NK-92 (cell line): ENCODE results near the gene C3orf20.

ENCODE experiments used
- DNase-seq: peaks from one replicate; lab custom pipeline; 2025; ENCODE audit not compliant: unreplicated experiment; lab: John Stamatoyannopoulos, UW

C3orf20 gene

DNA sequence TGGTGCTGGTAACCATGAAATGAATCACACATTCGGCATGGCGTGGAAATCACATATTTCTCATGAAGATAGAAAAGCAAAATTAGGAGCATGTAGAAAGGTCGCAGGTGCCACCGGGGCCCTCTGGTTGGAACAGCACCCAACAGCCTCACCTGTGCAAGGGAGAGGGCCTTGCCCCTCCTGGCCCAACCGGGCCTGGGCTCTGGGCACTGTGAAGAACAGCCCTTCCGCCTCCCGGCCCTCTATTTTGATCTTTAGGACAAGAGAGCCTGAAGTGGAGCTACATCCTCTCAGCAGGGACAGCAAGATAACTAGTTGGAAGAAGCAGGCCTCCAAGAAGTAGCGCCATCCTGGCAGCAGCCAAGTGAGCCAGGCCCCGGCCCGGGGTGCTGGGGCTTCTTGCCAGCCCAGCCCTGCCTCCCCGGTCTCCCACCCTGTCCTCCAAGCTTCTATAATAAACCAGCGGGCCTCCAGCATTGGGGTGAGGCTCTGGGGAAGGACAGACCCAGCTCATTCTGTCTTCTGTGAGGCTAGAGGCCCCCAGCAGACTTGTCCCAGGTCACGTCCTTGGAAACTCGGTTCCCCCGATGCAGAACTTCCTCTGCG is 97.7 kb downstream of the C3orf20 start:
- no peak for DNase-seq

DNA sequence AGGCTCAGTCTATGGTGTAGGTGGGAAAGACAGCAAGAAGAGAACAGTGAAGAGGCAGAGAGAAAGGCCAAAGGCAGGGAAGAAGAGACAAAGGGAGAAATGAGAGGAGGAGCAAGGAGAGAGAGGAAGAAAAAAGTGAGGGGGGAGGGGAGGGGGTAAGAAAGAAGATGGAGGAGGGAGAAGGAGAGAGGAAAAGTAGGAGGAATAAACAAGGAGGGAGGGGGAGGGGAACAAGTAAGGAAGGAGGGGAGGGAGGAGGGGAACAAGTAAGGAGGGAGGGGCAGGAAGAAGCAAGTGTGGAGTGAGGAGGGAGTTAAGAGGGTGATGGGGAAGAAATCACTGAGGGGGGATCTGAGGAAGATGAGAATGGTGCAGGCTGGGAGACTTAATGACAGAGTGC is 98.3 kb downstream of the C3orf20 start:
- no peak for DNase-seq

GRCh38 chr3:14773691-14774128 is 98.8 kb downstream of the C3orf20 start:
- no peak for DNase-seq

GRCh38 chr3:14774431-14774830 is 99.5 kb downstream of the C3orf20 start:
- DNase-seq, result no peak

GRCh38 chr3:14775011-14775410 is 100.1 kb downstream of the C3orf20 start:
- DNase-seq, result no peak

- DNase-seq, result no peak
These were observed 100.6 kb downstream of the C3orf20 start for GRCh38 chr3:14775563-14775962.

DNA sequence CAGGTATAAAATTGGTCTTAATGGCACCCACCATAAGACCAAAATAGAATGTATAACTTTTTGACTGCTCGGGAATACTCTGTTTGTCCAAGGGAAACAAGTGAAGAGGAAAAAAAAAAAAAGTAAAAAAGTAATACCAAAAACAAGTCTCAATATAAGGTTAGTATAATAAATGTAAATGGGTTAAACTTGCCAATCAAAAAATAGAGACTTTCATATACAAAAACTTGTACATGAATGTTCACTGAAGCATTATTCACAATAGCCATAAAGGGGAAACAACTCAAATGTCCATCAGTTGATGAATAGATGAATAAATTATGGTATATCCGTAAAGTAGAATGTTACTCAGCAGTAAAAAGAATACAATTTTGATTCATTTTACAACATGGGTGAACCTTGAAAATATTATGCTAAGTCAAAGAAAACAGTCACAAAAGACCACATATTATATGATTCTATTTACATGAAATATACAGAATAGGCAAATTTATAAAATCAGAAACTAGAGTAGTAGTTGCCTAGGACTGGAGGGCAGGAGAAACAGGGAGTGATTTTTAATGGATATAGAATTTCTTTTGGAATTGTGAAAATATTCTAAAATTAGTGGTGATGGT is 104.2 kb downstream of the C3orf20 start:
- DNase-seq, result no peak

DNA sequence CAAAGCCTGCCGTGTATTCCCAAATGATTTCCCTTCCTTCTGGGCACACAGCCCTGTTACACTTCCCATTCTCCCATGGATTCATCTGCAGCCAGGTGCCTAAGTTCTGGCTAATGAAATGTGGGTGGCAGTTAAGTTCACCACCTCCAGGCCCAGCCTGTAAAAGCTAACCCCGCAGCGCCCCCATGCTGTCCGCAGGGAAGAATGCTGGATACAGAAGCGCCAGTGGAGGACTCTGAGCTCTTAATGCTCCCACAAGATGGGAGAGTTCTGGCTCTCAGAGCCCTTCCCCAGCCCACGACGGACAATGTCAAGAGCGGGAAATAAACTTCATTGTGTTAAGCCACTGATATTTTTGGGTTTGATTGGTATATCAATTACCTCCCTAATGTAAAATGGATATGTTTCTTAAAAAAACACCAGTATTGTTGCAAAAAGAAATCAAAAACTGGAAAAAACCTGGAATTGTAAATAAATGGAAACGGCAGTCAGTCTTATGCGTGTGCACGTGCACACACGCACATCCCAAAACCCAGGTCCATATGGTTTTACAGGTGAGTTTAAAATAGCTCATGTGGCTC is 106.1 kb downstream of the C3orf20 start:
- DNase-seq, result no peak

DNA sequence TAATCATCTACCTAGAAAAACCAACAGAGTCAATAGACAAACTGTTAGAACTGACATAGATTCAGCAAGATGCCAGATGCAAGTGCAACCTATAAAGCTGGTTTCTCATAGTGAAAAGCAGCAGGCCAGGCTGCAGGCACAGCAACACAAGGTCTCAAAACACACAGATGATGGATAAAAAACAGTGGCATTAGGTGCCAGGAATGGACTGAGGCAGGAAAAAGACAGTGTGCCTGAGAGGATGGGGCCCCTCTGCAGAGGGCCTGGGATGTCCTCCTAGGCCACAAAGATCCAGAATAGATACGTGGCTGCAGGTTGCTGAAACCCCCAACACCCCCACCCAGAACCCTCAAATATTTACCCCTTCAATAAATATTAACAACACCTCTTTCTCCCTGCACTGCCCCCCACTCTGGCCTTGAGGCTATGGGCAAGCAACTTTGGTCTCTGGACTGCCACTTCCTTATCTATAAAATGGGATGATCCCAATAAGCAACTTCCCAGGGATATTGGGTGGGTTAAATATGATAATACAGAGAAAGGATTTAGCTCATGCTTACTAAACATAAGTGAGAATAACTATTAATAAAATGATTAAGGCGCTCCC is 108.6 kb downstream of the C3orf20 start:
- no peak for DNase-seq

- no peak for DNase-seq
These were observed 109.2 kb downstream of the C3orf20 start for GRCh38 chr3:14784087-14784681.

- no peak for DNase-seq
These were observed 110.5 kb downstream of the C3orf20 start for GRCh38 chr3:14785207-14786155.

DNA sequence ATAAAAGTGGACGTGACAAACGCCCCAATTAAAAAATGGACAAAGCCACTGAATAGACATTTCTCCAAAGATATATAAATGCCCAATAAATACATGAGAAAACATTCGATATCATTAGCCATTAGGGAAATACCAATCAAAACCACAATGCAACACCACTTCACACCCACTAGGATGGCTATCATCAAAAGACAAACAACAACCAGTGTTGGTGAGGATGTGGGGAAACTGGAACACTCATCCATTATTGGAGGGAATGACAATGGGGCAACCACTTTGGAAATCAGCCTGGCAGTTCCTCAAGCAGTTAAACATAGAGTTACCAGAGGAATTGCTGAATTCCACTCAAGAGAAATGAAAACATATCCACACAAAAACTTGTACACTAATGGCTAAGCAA is 111.4 kb downstream of the C3orf20 start:
- DNase-seq, result no peak

GRCh38 chr3:14787630-14788029 is 112.7 kb downstream of the C3orf20 start:
- DNase-seq, result no peak

DNA sequence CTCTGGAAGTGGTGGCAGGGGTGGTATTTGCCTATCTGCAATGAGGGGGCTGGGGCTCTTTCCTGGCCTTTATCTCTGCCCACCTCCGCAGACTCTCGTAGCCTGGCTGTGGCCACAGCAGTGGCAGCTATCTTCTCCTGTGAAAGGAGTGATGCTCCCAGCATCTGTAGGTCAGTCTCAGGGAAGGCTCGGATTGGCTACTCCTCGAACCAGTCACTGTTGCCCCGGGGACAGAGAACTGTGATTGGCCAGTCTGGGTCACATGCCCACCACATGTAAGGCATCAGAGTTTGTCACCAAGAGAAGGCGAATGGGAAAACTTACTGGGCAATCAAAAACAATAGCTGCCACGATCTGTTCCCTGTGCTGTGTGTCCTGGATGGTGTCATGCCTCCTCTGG is 113.7 kb downstream of the C3orf20 start:
- DNase-seq, result no peak

DNA sequence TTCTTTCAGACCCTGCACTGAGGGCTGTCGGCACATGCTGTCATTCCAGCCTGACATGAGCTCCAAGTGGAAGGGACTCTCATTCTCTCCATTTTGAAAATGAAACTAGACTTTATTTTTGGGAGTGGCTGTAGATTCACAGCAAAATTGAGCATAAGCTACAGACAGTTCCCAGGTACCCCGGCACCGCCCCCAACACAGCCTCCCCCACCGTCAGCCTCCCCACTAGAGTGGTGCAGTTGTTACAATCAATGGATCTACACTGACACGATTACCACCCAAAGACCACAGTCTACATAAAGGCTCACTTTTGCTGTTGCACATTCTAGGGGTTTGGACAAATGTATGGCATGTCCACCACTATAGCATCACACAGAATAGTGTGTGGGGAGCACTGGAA is 114.3 kb downstream of the C3orf20 start:
- DNase-seq, result no peak

- DNase-seq, result no peak
These were observed 114.8 kb downstream of the C3orf20 start for GRCh38 chr3:14789640-14790285.

GRCh38 chr3:14791343-14791945 is 116.5 kb downstream of the C3orf20 start:
- DNase-seq, result no peak

- DNase-seq, result no peak
These were observed 117.8 kb downstream of the C3orf20 start for GRCh38 chr3:14792691-14793121.

GRCh38 chr3:14793126-14793857 is 118.4 kb downstream of the C3orf20 start:
- no peak for DNase-seq
